PC-9 (cell line): ENCODE results near the gene IGFBP6.

Experiments
- CTCF ChIP-seq: fragments of 200-600 bp; sonication (generic); conservative IDR thresholded peaks from 2 replicates; pipeline ENCODE4 v1.6.1; 2017; ENCODE audit warnings: mixed run types, antibody characterized with exemption, mild to moderate bottlenecking, moderate library complexity
- EZH2 ChIP-seq: fragments of 200-600 bp; sonication (generic); IDR thresholded peaks from 2 replicates; pipeline ENCODE4 v1.8.0; 2017; ENCODE audit warnings: antibody characterized with exemption, low read depth

- TF ChIP-seq CTCF (no peak), EZH2 (no peak)
These were observed 46.2 kb upstream of the IGFBP6 start for GRCh38 chr12:53051058-53051880.
